Measurements from ENCODE around the gene ZMYND10.

GRCh38 chr3:50294089-50294488, 51.4 kb downstream of the ZMYND10 start:
- no peak for TF ChIP-seq CTCF (optimal IDR thresholded peaks at IDR 0.05 in 1 of 3, IDR thresholded peaks at IDR 0.05 in 1 of 3, conservative IDR thresholded peaks at IDR 0.05 in 1 of 3; ENCODE audit: extremely low read depth in 1 of 3, insufficient read depth in 2 of 3, low read length in 3 of 3)
- TF ChIP-seq EZH2 (IDR thresholded peaks at IDR 0.05; ENCODE audit: low read length), result no peak
